Mammary epithelial cell (primary cell): ENCODE results near the gene RPGR.

Experiments
- CTCF ChIP-seq, 2 donors: IDR thresholded peaks in 1 of 2; conservative IDR thresholded peaks in 1 of 2; 2 replicates each; pipeline ENCODE4 v1.5.1; 2011 to 2012; ENCODE audit warnings: inconsistent platforms in 2 of 2, low read length in 2 of 2, mild to moderate bottlenecking in 2 of 2, control low read depth in 1 of 2, low read depth in 1 of 2; ENCODE audit not compliant: insufficient read depth in 1 of 2; ENCODE audit errors: extremely low read depth in 1 of 2
- EZH2 ChIP-seq: IDR thresholded peaks from 2 replicates; pipeline ENCODE4 v1.6.1; 2012; ENCODE audit warnings: low read length, inconsistent platforms, borderline replicate concordance

- TF ChIP-seq CTCF (conservative IDR thresholded peaks at IDR 0.05 in 1 of 2, IDR thresholded peaks at IDR 0.05 in 1 of 2; ENCODE audit: extremely low read depth in 1 of 2, insufficient read depth in 1 of 2, low read depth in 1 of 2, low read length in 2 of 2) = no peak
- no peak for TF ChIP-seq EZH2
These were observed 80.3 kb downstream of the RPGR start for GRCh38 chrX:38247051-38247450.
